Fibroblast of peridontal ligament (primary cell): ENCODE measurements around the gene PDE7B.

ENCODE experiments used
- DNase-seq: peaks from one replicate; pipeline ENCODE4 v3.0.0-alpha.2; 2010; ENCODE audit errors: extremely low read depth

The PDE7B gene

DNA sequence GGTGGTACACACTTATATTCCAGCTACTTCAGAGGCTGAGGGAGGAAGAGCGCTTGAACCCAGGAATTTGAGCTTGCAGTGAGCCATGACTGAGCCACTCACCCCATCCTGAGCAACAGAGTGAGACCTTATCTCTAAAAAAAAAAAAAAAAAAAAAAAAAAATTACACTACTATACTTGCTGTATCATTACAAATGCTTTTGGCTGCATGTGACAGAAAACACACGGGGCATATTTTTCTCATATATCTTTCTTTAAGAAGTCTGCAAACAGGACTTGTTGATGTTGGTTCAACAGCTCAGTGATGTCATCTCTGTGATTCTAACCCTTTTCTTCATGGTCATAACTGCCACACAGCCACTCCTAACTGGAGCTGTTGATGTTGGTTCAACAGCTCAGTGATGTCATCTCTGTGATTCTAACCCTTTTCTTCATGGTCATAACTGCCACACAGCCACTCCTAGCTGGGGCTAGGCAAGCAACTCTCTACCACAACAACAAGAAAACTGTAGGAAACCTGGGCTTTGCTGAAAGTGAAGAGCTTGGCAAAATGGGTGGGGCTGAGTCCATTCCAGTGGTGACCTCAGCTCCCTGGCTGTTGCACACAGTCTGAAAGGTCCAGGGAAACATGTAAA, 378.8 kb downstream of the PDE7B start:
- DNase-seq, result peak; percentile 40

DNA sequence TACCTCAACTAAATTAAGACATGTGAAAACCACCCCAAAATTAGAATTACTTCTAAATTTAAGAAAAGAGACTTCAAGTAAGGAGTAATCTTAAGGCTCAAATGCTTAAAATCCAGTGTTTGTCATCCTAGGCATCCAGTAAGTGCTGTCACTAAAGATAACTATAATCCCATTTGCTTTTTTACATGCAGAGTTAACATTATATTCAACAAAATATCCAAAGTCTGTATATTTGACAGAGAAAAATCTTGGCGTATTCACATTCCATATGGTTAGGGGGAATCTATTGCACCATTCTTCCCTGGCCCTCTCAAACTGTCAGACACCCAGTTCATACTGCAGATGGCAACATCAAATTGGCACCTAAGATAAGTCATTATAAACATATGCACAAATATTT, 381.2 kb downstream of the PDE7B start:
- no peak for DNase-seq

DNA sequence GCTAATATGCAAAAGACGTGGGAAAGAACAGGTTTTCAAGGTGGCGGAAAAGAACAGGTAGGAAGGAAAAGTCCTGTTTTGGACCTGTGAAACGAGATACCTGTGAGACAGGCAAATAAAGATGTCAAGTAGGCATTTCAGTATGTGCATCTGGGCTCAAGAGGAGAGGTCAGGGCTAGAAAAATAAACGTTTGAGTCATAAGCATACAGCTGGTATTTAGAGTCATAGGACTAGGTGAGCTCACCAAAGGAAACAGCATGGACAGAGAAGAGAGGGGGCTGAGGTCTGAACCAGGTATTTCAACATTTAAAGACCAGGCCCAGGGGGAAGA, 383.7 kb downstream of the PDE7B start:
- DNase-seq, result no peak

DNA sequence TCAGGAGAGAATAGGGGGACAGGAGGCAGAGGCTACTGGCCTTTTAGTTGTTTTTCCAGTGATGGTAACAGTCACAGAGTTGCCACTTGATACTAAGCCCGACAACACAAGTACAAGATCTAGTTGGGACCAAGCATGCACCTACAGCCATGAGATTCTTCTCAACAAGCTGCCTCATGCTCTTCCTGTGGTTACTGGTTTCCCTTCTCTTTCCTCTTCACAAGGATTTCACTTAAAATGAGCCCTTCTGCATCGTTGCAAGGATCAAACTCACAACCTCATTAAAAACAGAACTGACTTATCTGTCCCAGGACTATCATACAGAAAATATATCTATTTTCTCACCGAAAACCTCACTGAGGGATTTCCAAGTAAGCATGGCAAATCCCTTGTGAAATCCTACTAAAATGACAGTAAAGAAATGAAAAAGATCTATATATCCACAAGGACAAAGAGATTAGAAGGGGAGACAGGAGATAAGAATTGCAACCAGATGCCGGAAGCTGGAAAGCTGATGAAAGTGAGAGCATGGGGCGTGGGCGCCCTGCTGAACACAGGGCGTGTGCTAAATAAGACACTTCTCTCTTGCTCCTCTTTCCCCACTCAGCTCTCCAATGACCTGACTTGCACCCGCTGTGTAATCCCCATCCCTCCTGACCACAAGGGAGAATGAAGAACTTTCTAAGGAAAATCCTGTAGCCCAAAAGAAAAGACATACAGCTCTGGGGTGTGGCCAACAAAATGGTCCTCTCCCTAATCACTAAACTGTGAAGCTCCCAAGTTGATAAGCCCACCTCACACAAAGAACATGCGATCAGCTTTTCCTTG, 385.2 kb downstream of the PDE7B start:
- DNase-seq, result no peak

DNA sequence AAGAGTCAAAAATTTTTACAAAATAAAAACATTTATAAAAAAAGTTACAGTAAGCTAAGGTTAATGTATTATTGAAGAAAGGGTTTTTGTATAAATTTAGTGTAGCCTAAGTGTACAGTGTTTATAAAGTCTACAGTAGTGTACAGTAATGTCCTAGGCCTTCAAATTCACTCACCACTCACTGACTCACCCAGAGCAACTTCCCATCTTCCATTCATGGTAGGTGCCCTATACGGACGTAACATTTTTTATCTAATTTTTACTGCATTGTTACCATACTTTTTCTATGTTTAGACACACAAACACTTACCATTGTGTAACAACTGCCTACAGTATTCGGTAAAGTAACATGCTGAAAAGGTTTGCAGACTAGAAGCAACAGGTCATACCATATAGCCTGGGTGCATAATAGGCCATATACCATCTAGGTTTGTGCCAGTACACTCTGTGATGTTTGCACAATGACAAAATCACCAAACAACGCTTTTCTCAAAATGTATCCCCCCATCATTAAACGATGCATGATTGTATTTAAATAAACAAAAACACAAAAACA, 392.6 kb downstream of the PDE7B start:
- DNase-seq, result no peak
